OCI-LY1 (cell line): ENCODE data around the gene CTBP2.

Source experiments
- H2AFZ ChIP-seq: fragments of 200-600 bp; sonication (generic), shearing (Covaris generic); 2 replicates; pipeline ENCODE4 v1.6.0; 2014; ENCODE audit warnings: antibody characterized with exemption, mild to moderate bottlenecking, low read length
- H3F3A ChIP-seq: fragments of 200-600 bp; sonication (generic), shearing (Covaris generic); 2 replicates; pipeline ENCODE4 v1.6.0; 2014; ENCODE audit warnings: mild to moderate bottlenecking, antibody characterized with exemption, low read length, moderate library complexity; ENCODE audit not compliant: insufficient read depth
- H3K27ac ChIP-seq: fragments of 200-600 bp; sonication (generic); 2 replicates; pipeline ENCODE4 v1.5.1; 2014; ENCODE audit warnings: low read length, mixed run types, mild to moderate bottlenecking, low read depth; ENCODE audit not compliant: poor library complexity, severe bottlenecking
- H3K27me3 ChIP-seq: fragments of 200-600 bp; sonication (generic); 2 replicates; pipeline ENCODE4 v1.6.0; 2014; ENCODE audit warnings: antibody characterized with exemption, mild to moderate bottlenecking, low read length, moderate library complexity; ENCODE audit not compliant: insufficient read depth
- H3K36me3 ChIP-seq: fragments of 200-600 bp; sonication (generic); 2 replicates; pipeline ENCODE4 v1.6.1; 2014; ENCODE audit warnings: mild to moderate bottlenecking, antibody characterized with exemption, low read length, moderate library complexity, mixed read lengths; ENCODE audit not compliant: insufficient read depth
- H3K4me1 ChIP-seq: fragments of 200-600 bp; sonication (generic); 2 replicates; pipeline ENCODE4 v1.5.1; 2014; ENCODE audit warnings: mild to moderate bottlenecking, low read length, moderate library complexity; ENCODE audit not compliant: insufficient read depth, severe bottlenecking
- H3K4me2 ChIP-seq: fragments of 200-600 bp; sonication (generic), shearing (Covaris generic); 2 replicates; pipeline ENCODE4 v1.6.1; 2014; ENCODE audit warnings: low read length
- H3K4me3 ChIP-seq: fragments of 200-600 bp; sonication (generic); 2 replicates; pipeline ENCODE4 v1.5.1; 2014; ENCODE audit warnings: low read length, low read depth, mild to moderate bottlenecking, mixed read lengths; ENCODE audit not compliant: poor library complexity, severe bottlenecking
- H3K79me2 ChIP-seq: fragments of 200-600 bp; shearing (Covaris generic); 2 replicates; pipeline ENCODE4 v1.6.1; 2016; ENCODE audit warnings: mixed run types, low read length, mixed read lengths; ENCODE audit not compliant: insufficient read depth
- H3K9ac ChIP-seq: fragments of 200-600 bp; sonication (generic), shearing (Covaris generic); 2 replicates; pipeline ENCODE4 v1.6.1; 2014; ENCODE audit warnings: mild to moderate bottlenecking, low read length, mixed read lengths
- H3K9me2 ChIP-seq: fragments of 200-600 bp; sonication (generic), shearing (Covaris generic); 2 replicates; pipeline ENCODE4 v1.6.1; 2014; ENCODE audit warnings: low read depth, mild to moderate bottlenecking, low read length, mixed read lengths
- H3K9me3 ChIP-seq: fragments of 200-600 bp; shearing (Covaris generic); 2 replicates; pipeline ENCODE4 v1.6.1; 2014; ENCODE audit warnings: low read length, mixed read lengths
- H4K20me1 ChIP-seq: fragments of 200-600 bp; sonication (generic), shearing (Covaris generic); 2 replicates; pipeline ENCODE4 v1.6.0; 2016; ENCODE audit warnings: mild to moderate bottlenecking, low read length; ENCODE audit not compliant: insufficient read depth
- EZH2 ChIP-seq: fragments of 200-600 bp; sonication (generic), shearing (Covaris generic); IDR thresholded peaks from 2 replicates; pipeline ENCODE4 v1.8.0; 2017; ENCODE audit warnings: borderline replicate concordance, mixed run types, mild to moderate bottlenecking, antibody characterized with exemption, low read length, moderate library complexity, mixed read lengths
- TF ChIP-seq, protein P1 (sequence below): fragments of 200-600 bp; sonication (generic), shearing (Covaris generic); IDR thresholded peaks from 2 replicates; pipeline ENCODE4 v1.5.1; 2017; ENCODE audit warnings: mild to moderate bottlenecking, antibody characterized with exemption, low read length, moderate library complexity, mixed read lengths

CTBP2 gene

DNA sequence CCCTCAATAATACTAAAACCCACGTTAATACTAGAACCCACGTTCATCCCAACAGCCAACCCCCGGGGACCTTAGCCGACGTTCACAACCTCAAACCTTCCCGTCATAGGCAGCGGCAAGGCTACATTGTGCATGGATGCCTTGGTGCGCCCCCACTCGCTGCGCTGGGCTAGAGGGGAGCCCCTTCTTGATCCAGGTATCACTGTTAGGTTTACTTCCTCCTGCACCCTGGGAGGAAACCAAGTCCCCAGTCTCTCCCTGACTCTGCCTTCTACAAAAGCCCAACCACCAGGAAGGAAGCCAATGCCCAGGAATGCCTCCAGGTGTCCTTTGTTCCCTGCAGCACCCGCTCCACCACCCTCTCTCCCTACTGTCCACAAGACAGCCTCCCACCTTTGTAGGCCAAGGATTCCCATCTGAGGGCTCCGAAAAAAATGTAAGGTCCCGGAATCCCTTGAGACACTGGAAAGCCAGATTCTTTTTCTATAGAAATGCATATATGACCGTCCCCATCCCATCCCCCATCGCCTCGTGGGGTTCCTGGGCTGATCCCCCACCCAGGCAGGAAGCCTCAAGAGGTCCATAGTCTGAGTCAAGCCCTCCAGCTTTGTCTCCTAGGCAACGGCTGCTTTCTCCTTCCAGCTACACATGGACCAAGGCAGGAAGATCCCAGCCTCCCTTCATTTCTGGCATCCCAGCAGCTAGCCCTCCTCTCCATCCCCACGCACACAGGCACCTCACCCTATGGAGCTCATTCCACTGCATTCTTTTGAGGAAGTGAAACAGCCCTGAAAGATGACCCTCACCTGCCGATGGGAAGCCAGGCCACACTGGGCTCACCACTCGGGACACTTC is 25.2 kb downstream of the CTBP2 start:
- TF ChIP-seq EZH2, result no peak
- TF ChIP-seq, protein P1, sequence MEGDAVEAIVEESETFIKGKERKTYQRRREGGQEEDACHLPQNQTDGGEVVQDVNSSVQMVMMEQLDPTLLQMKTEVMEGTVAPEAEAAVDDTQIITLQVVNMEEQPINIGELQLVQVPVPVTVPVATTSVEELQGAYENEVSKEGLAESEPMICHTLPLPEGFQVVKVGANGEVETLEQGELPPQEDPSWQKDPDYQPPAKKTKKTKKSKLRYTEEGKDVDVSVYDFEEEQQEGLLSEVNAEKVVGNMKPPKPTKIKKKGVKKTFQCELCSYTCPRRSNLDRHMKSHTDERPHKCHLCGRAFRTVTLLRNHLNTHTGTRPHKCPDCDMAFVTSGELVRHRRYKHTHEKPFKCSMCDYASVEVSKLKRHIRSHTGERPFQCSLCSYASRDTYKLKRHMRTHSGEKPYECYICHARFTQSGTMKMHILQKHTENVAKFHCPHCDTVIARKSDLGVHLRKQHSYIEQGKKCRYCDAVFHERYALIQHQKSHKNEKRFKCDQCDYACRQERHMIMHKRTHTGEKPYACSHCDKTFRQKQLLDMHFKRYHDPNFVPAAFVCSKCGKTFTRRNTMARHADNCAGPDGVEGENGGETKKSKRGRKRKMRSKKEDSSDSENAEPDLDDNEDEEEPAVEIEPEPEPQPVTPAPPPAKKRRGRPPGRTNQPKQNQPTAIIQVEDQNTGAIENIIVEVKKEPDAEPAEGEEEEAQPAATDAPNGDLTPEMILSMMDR, result no peak
- H3K79me2 ChIP-seq, result no peaks in the 10 kb centered on the region
- no peaks in the 10 kb centered on the region for H3K9me3 ChIP-seq
- no peaks in the 10 kb centered on the region for H3F3A ChIP-seq
- H2AFZ ChIP-seq, result no peak overlapping the region
- H3K4me2 ChIP-seq, result no peak overlapping the region
- no peak overlapping the region for H3K9ac ChIP-seq
- H3K9me2 ChIP-seq, result no peaks in the 10 kb centered on the region
- H3K4me3 ChIP-seq, result no peak overlapping the region
- peaks cover 6% of the 10 kb centered on the region; the same call in 1 of the 2 replicates for H3K27me3 ChIP-seq
- H4K20me1 ChIP-seq, result no peaks in the 10 kb centered on the region
- H3K4me1 ChIP-seq, result no peaks in the 10 kb centered on the region
- no peaks in the 10 kb centered on the region for H3K36me3 ChIP-seq
- no peak overlapping the region for H3K27ac ChIP-seq

DNA sequence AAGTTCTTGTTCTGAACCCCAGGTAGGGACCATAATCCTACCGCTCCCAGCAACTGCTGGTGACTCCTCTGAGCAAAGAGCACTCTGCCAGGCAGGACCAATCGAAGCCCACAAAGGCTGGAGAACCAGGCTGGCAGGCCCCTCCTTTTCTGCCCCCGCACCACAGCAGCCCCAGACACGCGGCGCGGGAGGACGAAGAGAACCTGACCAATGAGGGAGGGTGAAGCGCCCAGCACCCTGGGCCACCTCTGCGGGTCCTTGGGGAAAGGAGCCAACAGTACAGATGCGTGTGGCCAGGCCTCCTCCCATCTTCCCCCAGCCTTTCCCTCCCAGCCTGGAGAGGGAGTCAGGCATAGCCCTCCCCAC is 25.9 kb downstream of the CTBP2 start:
- H3K27ac ChIP-seq, result no peak overlapping the region
- H3K9me3 ChIP-seq, result no peaks in the 10 kb centered on the region
- H3K4me3 ChIP-seq, result no peak overlapping the region
- H3K4me1 ChIP-seq, result no peaks in the 10 kb centered on the region
- H3K36me3 ChIP-seq, result no peaks in the 10 kb centered on the region
- H3K27me3 ChIP-seq, result peaks cover 6% of the 10 kb centered on the region; the same call in 1 of the 2 replicates
- no peaks in the 10 kb centered on the region for H3F3A ChIP-seq
- no peaks in the 10 kb centered on the region for H3K79me2 ChIP-seq
- H3K9ac ChIP-seq, result no peak overlapping the region
- no peak overlapping the region for H2AFZ ChIP-seq
- no peaks in the 10 kb centered on the region for H4K20me1 ChIP-seq
- H3K4me2 ChIP-seq, result no peak overlapping the region
- H3K9me2 ChIP-seq, result no peaks in the 10 kb centered on the region
- TF ChIP-seq, protein P1, result no peak
- TF ChIP-seq EZH2, result no peak

DNA sequence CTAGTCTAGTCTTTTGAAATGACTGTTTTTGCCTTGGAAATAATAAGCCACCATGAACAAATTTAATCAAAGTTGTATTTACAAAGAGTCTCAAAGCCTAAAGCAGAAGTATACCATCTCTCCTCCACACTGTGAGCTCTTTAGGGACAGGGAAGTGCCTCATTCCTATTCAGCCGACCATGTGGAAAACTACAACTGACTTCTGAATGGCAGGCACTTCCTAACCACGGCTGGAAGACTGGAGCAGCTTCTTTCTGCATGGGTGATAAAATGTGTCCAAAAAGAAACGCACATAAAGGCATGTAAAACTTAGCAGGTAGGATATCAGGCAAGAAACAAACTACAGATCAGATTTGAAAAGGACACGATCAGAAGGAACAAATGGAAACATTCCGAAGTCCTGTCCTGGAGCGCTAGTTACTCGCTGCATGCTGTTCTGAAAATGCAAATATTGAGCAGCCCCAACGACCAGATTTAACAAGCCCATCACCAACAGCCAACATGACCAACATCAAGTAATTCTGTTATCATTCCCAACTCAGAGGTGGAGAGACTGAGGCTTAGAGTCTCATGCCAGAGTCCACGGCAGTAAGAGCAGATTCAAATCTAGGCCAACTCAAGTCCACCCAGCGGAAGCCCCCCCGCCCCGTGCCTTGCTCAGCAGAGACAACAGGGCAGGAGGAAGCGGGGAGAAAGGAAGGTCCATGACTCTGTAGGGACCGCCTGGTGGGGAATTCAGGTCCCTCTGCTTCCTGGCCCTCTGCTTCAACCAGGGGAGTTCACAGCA is 26.5 kb downstream of the CTBP2 start:
- H3K79me2 ChIP-seq, result no peaks in the 10 kb centered on the region
- no peak overlapping the region for H3K27ac ChIP-seq
- H3K4me2 ChIP-seq, result no peak overlapping the region
- no peak overlapping the region for H3K9ac ChIP-seq
- H3K9me2 ChIP-seq, result no peaks in the 10 kb centered on the region
- H3K4me1 ChIP-seq, result no peaks in the 10 kb centered on the region
- H4K20me1 ChIP-seq, result no peaks in the 10 kb centered on the region
- no peaks in the 10 kb centered on the region for H3F3A ChIP-seq
- H3K36me3 ChIP-seq, result no peaks in the 10 kb centered on the region
- no peak overlapping the region for H3K4me3 ChIP-seq
- no peaks in the 10 kb centered on the region for H3K9me3 ChIP-seq
- TF ChIP-seq, protein P1, result no peak
- TF ChIP-seq EZH2, result no peak
- no peak overlapping the region for H2AFZ ChIP-seq
- peaks cover 6% of the 10 kb centered on the region; the same call in 1 of the 2 replicates for H3K27me3 ChIP-seq
